DMS53 treated with DMSO at 0.1 percent for 48 hours (cell line): Measurements from ENCODE around the gene ARHGEF18.
A peak's percentile ranks its signal among the peaks of the same experiment; 100 is the strongest.

ENCODE experiments used
- DNase-seq: peaks from one replicate; lab custom pipeline; 2025; ENCODE audit not compliant: unreplicated experiment; lab: John Stamatoyannopoulos, UW

Gene ARHGEF18

DNA sequence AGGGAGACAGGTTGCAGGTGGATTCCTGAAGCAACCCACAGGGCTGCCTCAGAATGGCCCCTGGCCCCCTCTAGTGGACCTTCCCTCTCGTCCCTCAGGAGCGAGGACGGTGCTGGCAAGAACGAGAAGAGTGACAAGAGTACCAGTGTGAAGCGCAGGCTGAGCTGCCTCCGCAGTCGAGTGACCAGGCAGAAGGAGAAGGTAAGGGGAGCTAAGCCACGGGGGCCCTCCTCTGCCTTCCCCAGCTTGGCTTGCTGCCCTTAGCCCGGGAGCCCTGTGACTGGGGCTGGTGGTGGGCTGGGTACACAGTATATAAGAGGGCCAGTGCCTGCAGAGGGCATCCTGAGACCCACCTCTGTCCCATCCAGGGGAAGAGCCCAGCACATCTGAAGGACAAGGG, 34.0 kb downstream of the ARHGEF18 start:
- no peak for DNase-seq

DNA sequence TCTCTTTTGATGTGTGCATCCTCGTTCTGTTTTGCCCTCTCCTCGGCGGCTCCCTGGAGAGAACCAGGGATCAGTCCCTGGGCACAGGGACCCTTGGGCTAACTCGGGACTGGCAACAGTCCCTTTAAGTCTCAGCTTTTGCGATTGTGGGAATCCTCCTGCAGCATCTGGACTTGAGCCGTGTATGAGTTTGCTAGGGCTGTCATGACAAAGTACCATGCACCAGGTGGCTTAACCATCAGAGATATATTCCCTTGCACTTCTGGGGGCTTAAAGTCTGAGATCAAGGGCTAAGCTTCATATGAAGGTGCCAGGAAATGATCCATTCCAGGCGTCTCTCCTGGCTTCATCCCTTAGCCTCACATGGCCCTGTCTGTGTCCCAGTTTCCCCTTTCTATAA, 34.5 kb downstream of the ARHGEF18 start:
- no peak for DNase-seq

DNA sequence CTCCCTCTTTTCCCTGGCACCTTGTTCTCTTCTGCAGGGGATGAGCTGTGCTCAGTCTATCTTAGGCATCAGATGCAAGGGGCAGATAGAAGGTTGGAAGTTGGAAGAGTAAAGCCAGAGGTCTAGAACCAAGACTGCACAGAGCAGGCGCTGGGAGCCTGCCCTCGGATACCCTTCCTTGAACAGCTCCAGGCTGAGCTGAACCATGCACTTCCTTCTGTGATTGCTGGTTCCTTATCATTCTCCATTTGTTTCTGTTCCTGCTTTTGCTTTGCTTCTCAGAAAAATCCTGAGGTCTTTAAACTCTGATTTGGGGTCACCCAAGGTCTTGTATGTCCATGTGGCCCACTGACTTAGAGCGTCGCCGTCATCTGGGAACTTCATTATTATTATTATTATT, 36.3 kb downstream of the ARHGEF18 start:
- no peak for DNase-seq

DNA sequence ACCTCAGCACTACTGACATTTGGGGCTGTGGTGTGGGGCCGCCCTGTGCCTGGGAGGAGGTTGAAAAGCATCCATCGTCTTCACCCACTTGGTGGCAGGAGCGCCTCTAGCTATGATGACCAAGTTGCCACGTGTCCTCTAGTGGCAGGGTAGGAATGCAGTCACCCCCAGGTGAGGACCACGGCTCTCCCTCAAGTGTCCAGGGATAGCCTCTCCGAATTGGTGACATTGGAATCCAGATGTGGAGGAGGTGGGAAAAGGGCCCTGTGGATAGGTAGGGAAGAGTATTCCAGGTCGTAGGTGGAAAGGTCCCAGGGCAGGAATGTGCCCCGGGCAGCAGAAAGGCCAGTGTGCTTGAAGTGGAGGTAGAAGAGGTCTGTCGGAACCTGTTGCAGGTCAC, 37.6 kb downstream of the ARHGEF18 start:
- DNase-seq: no peak

DNA sequence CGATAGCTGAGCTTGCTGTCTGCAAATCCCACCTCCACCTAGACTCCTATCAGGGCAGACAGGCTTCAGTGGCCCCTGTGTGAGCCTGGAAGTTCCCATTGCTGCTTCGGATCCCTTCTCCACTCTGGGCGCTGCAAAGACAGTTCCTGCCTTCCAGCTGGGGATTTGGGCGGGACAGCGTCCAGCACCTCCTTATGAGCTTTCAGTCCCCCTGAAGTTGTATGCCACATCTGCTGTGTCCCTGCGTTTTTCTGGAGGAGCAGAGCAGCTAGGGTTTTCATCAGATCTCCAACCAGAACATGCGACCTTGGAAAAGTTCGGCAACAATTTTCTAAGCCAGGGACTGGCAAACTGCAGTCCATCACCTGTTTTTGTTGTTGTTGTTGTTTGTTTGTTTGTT, 38.0 kb downstream of the ARHGEF18 start:
- no peak for DNase-seq

DNA sequence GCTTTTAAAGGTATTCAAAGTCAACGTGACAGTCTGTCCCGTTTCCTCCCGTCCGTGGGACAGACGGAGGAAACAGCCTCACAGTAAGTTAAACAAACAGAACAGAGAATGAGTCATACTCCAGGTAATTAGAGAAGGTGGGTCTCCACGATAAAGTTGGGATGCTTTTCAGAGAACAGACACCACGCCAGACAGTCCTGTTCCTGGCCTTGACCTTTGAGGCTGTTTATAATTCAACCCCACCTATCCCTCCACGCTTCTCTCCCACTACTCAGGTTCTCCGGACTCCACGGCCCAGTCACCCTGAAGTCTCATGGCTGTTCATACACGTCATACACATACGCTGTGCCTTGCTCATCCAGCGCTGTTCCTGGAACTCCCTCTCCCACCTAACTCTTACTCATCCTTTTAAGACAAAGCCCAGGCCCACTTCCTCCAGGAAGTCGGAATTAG, 42.5 kb downstream of the ARHGEF18 start:
- peak; percentile 85 for DNase-seq

DNA sequence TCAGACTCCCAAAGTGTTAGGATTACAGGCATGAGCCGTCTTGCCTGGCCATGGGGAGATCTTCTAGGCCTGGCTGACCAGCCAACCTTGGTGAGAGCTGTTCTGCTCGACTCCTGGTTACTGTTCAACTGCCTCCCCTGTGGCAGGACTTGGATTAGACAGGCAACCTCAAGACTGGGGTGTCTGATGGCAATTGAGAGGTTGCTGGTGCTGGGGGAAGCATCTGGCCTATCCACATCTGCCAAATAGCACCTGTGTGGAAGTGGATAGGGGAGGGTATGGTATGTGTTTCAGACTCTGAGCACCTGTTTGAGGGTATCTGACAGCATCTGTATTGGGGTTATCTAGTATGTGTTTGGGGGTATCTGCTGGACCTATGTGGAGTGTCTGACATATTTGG, 44.7 kb downstream of the ARHGEF18 start:
- DNase-seq: no peak

DNA sequence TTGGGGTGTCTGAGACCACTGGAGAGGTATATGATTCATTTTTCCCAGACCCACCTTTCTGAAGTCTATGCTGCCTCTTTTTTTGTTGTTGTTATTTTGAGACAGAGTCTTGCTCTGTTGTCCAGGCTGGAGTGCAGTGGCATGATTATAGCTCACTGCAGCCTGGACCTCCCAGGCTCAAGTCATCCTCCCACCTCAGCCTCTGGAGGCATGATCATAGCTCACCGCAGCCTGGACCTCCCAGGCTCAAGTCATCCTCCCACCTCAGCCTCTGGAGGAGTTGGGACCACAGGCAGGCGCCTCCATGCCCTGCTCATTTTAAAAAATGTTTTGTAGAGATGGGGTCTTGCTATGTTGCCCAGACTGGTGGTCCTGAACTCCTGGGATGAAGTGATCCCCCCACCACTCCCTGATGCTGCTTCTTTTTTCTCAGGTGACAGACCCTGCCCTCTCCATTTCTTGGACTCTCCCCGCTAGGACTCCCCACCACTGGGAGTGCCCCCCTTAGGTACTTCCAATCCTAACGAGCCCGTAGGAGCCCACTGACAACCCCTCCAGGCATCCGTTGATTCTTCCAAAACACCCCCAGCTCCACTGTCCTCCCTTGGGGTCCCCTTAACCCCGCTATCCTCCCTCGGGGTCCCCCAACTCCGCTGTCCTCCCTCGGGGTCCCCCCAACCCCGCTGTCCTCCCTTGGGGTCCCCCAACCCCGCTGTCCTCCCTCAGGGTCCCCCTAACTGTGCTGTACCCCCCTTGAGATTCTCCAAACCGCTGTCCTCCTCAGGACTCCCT, 45.4 kb downstream of the ARHGEF18 start:
- DNase-seq: no peak

DNA sequence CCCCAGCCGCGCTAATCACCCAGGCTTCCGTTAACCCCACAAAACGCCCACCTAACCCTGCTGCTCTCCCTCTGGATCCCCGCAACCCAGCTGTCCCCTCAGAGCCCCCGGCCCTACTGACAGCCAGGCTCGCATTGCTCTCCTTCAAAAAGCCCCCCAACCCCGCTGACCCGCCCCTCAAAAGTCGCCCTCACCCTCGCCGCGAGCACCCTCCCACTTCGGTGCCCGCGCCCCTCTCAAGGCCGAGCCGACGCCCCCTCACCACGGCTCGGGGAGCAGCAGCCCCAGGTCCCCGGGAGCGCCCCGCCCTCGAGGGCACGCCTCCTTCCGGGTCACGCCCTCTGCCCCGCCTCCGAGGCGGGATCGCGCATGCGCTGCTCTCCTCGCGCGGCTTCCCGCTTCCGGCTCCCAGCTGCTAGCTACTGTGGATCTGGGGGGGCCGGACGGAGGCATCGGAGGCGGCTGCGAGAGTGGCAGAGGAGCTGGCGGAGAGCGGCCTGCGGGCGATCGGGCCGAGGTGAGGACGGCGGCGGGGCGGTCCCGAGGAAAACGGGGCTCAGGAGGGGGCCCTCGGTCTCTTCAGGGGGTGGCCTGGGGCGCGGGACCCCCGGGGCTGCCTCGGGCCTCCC, 46.1 kb downstream of the ARHGEF18 start:
- peak; percentile 45 for DNase-seq

DNA sequence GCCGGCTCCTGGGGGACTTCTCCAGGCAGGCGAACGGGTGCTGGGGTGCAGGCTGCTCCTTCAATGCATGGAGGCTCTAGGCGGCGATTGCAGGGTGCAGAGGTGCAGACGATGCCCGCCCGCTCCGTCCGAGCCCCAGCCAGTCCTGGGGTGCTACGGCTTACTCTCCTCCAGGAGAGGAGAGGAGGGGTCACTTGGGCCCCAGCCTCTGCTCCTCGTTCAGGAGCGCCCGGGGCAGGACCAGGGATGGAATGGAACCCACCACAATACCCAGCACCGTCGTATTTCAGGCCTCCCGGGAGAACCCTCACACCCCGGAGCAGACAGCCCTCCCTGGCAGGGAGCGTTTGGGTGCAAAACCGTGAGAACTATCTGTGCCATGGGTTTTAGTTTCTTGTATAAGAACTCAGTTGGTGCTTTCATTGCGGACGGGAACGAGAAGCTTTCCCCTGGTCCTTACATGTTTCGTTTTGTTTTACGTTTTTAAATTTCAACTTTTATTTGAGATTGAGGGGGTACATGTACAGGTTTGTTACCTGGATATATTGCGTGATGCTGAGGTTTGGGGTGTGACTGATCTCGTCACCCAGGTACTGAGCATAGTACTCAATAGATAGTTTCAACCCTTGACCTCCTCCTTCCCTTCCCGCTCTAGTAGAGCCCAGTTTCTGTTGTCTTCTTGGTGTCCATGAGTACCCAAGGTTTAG, 46.8 kb downstream of the ARHGEF18 start:
- no peak for DNase-seq

DNA sequence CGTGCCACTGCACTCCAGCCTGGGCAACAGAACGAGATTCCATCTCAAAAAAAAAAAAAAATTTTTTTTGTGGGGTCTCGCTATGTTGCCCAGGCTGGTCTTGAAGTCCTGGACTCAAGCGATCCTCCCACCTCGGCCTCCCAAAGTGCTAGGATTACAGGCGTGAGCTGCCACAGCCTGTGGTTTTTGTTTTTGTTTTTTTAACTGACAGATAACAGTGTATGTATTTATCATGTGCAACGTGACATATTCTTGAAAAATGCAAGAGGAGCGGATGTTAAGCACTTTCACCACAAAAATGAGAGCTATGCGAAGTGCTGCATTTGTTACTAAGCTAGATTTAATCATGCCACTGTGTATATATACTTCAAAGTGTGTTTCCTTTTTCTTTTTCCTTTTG, 49.0 kb downstream of the ARHGEF18 start:
- DNase-seq: no peak
